SK-N-SH treated with all-trans-retinoic acid at 6 μM for 48 hours (cell line): ENCODE measurements around the gene NHSL2.

ENCODE experiments used
- ATAC-seq: fragments of 200-7000 bp; cut with Tn5 transposase; 3 replicates; pipeline ENCODE4 v1.9.1; 2020; ENCODE audit warnings: mild to moderate bottlenecking, moderate library complexity
- BACH2 ChIP-seq: fragments of 250-450 bp; sonication (Bioruptor Pico); IDR thresholded peaks from 2 replicates; pipeline ENCODE4 v1.9.0; 2021; ENCODE audit warnings: mild to moderate bottlenecking, borderline replicate concordance
- CSDC2 ChIP-seq: fragments of 250-450 bp; sonication (Bioruptor Pico); IDR thresholded peaks from 2 replicates; pipeline ENCODE4 v1.5.0; 2020; ENCODE audit warnings: mild to moderate bottlenecking, moderate library complexity
- ESRRG ChIP-seq: fragments of 250-450 bp; sonication (Bioruptor Pico); IDR thresholded peaks from 2 replicates; pipeline ENCODE4 v1.6.1; 2021; ENCODE audit warnings: mild to moderate bottlenecking
- GLIS3 ChIP-seq: fragments of 250-450 bp; sonication (Bioruptor Pico); IDR thresholded peaks from 2 replicates; pipeline ENCODE4 v1.5.0; 2020; ENCODE audit warnings: mild to moderate bottlenecking, moderate library complexity
- ISL1 ChIP-seq: fragments of 250-450 bp; sonication (Bioruptor Pico); IDR thresholded peaks from 2 replicates; pipeline ENCODE4 v2.1.2; 2022; ENCODE audit warnings: mild to moderate bottlenecking, moderate library complexity
- OSR1 ChIP-seq: fragments of 250-450 bp; sonication (Bioruptor Pico); IDR thresholded peaks from 2 replicates; pipeline ENCODE4 v1.8.0; 2022; ENCODE audit warnings: moderate library complexity, mild to moderate bottlenecking, inconsistent platforms
- PPARA ChIP-seq: fragments of 250-450 bp; sonication (Bioruptor Pico); IDR thresholded peaks from 2 replicates; pipeline ENCODE4 v1.5.0; 2020; ENCODE audit warnings: mild to moderate bottlenecking, borderline replicate concordance
- RARB ChIP-seq: fragments of 250-450 bp; sonication (Bioruptor Pico); IDR thresholded peaks from 2 replicates; pipeline ENCODE4 v1.8.0; 2021; ENCODE audit warnings: mild to moderate bottlenecking, moderate library complexity
- SNAI2 ChIP-seq: fragments of 250-450 bp; sonication (Bioruptor Pico); IDR thresholded peaks from 2 replicates; pipeline ENCODE4 v1.5.0; 2020; ENCODE audit warnings: mild to moderate bottlenecking, moderate library complexity
- TCF4 ChIP-seq: fragments of 250-450 bp; sonication (Bioruptor Pico); IDR thresholded peaks from 2 replicates; pipeline ENCODE4 v1.8.0; 2021; ENCODE audit warnings: mild to moderate bottlenecking, moderate library complexity, borderline replicate concordance
- TOX ChIP-seq: fragments of 250-450 bp; sonication (Bioruptor Pico); IDR thresholded peaks from 2 replicates; pipeline ENCODE4 v1.8.0; 2021; ENCODE audit warnings: mild to moderate bottlenecking, moderate library complexity, borderline replicate concordance
- ZC3H10 ChIP-seq: fragments of 250-450 bp; sonication (Bioruptor Pico); IDR thresholded peaks from 2 replicates; pipeline ENCODE4 v1.5.1; 2021; ENCODE audit warnings: mild to moderate bottlenecking, moderate library complexity
- ZFP3 ChIP-seq: fragments of 250-450 bp; sonication (Bioruptor Pico); IDR thresholded peaks from 2 replicates; pipeline ENCODE4 v1.5.0; 2020; ENCODE audit warnings: mild to moderate bottlenecking, moderate library complexity
- ZFP30 ChIP-seq: fragments of 450-650 bp; formaldehyde crosslinking; IDR thresholded peaks from 2 replicates; pipeline ENCODE4 v1.5.0; 2022; ENCODE audit warnings: mild to moderate bottlenecking, moderate library complexity
- ZNF565 ChIP-seq: fragments of 450-650 bp; formaldehyde crosslinking; conservative IDR thresholded peaks from 2 replicates; pipeline ENCODE4 v1.5.0; 2020; ENCODE audit warnings: low read depth, mild to moderate bottlenecking, moderate library complexity
- ZNF70 ChIP-seq: fragments of 450-650 bp; formaldehyde crosslinking; IDR thresholded peaks from 2 replicates; pipeline ENCODE4 v1.5.0; 2020; ENCODE audit warnings: mild to moderate bottlenecking, moderate library complexity
- ZNF8 ChIP-seq: fragments of 450-650 bp; formaldehyde crosslinking; IDR thresholded peaks from 2 replicates; pipeline ENCODE4 v1.5.0; 2020; ENCODE audit warnings: mild to moderate bottlenecking, moderate library complexity
- TF ChIP-seq, protein P1 (sequence below): fragments of 250-450 bp; sonication (Bioruptor Pico); IDR thresholded peaks from 2 replicates; pipeline ENCODE4 v1.5.0; 2020; ENCODE audit warnings: mild to moderate bottlenecking, moderate library complexity
- TF ChIP-seq, protein P2 (sequence below): fragments of 250-450 bp; sonication (Bioruptor Pico); IDR thresholded peaks from 2 replicates; pipeline ENCODE4 v1.5.1; 2020; ENCODE audit warnings: low read depth, mild to moderate bottlenecking, moderate library complexity
- TF ChIP-seq, protein P3 (sequence below): fragments of 250-450 bp; sonication (Bioruptor Pico); IDR thresholded peaks from 2 replicates; pipeline ENCODE4 v1.8.0; 2021; ENCODE audit warnings: low read depth, mild to moderate bottlenecking, moderate library complexity, borderline replicate concordance
- TF ChIP-seq, protein P4 (sequence below): fragments of 250-450 bp; sonication (Bioruptor Pico); IDR thresholded peaks from 2 replicates; pipeline ENCODE4 v1.8.0; 2020; ENCODE audit warnings: mild to moderate bottlenecking, moderate library complexity, borderline replicate concordance
- TF ChIP-seq, protein P5 (sequence below): fragments of 250-450 bp; sonication (Bioruptor Pico); IDR thresholded peaks from 2 replicates; pipeline ENCODE4 v1.5.1; 2021; ENCODE audit warnings: mild to moderate bottlenecking, moderate library complexity

The NHSL2 gene

DNA sequence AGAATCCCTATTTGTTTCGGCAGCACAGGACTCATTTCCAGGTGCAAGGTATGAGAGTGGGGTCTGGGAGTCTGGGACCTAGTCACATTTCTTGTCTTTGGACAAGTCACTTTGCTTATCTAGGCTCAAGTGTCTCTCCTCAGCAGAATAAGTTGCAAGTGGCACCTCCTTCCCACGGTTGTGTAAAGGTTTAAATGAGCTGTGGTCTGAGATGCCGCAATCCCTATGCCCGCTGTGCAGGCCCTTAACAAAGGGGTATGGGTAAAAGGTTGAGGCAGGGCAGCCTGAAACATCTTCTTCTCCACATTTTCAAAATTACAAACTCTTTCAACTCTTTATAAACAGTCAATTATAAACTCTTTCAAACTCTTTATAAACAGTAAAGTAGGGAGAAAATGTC is 127.4 kb downstream of the NHSL2 start:
- no peak for TF ChIP-seq ZFP30 (CRISPR knock-in tag)
- TF ChIP-seq TCF4 = no peak
- TF ChIP-seq, protein P1, sequence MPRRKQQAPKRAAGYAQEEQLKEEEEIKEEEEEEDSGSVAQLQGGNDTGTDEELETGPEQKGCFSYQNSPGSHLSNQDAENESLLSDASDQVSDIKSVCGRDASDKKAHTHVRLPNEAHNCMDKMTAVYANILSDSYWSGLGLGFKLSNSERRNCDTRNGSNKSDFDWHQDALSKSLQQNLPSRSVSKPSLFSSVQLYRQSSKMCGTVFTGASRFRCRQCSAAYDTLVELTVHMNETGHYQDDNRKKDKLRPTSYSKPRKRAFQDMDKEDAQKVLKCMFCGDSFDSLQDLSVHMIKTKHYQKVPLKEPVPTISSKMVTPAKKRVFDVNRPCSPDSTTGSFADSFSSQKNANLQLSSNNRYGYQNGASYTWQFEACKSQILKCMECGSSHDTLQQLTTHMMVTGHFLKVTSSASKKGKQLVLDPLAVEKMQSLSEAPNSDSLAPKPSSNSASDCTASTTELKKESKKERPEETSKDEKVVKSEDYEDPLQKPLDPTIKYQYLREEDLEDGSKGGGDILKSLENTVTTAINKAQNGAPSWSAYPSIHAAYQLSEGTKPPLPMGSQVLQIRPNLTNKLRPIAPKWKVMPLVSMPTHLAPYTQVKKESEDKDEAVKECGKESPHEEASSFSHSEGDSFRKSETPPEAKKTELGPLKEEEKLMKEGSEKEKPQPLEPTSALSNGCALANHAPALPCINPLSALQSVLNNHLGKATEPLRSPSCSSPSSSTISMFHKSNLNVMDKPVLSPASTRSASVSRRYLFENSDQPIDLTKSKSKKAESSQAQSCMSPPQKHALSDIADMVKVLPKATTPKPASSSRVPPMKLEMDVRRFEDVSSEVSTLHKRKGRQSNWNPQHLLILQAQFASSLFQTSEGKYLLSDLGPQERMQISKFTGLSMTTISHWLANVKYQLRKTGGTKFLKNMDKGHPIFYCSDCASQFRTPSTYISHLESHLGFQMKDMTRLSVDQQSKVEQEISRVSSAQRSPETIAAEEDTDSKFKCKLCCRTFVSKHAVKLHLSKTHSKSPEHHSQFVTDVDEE (CRISPR knock-in tag) = no peak
- TF ChIP-seq BACH2 (CRISPR knock-in tag) = no peak
- no peak for TF ChIP-seq ZFP3 (CRISPR knock-in tag)
- no peak for TF ChIP-seq ZNF565 (CRISPR knock-in tag)
- TF ChIP-seq, protein P2, sequence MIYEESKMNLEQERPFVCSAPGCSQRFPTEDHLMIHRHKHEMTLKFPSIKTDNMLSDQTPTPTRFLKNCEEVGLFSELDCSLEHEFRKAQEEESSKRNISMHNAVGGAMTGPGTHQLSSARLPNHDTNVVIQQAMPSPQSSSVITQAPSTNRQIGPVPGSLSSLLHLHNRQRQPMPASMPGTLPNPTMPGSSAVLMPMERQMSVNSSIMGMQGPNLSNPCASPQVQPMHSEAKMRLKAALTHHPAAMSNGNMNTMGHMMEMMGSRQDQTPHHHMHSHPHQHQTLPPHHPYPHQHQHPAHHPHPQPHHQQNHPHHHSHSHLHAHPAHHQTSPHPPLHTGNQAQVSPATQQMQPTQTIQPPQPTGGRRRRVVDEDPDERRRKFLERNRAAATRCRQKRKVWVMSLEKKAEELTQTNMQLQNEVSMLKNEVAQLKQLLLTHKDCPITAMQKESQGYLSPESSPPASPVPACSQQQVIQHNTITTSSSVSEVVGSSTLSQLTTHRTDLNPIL (CRISPR knock-in tag) = no peak
- TF ChIP-seq OSR1 (CRISPR knock-in tag) = no peak
- TF ChIP-seq, protein P3, sequence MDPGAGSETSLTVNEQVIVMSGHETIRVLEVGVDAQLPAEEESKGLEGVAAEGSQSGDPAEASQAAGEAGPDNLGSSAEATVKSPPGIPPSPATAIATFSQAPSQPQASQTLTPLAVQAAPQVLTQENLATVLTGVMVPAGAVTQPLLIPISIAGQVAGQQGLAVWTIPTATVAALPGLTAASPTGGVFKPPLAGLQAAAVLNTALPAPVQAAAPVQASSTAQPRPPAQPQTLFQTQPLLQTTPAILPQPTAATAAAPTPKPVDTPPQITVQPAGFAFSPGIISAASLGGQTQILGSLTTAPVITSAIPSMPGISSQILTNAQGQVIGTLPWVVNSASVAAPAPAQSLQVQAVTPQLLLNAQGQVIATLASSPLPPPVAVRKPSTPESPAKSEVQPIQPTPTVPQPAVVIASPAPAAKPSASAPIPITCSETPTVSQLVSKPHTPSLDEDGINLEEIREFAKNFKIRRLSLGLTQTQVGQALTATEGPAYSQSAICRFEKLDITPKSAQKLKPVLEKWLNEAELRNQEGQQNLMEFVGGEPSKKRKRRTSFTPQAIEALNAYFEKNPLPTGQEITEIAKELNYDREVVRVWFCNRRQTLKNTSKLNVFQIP (CRISPR knock-in tag) = no peak
- TF ChIP-seq GLIS3 (CRISPR knock-in tag) = no peak
- no peak for TF ChIP-seq RARB (CRISPR knock-in tag)
- TF ChIP-seq ZNF70 = no peak
- TF ChIP-seq, protein P4, sequence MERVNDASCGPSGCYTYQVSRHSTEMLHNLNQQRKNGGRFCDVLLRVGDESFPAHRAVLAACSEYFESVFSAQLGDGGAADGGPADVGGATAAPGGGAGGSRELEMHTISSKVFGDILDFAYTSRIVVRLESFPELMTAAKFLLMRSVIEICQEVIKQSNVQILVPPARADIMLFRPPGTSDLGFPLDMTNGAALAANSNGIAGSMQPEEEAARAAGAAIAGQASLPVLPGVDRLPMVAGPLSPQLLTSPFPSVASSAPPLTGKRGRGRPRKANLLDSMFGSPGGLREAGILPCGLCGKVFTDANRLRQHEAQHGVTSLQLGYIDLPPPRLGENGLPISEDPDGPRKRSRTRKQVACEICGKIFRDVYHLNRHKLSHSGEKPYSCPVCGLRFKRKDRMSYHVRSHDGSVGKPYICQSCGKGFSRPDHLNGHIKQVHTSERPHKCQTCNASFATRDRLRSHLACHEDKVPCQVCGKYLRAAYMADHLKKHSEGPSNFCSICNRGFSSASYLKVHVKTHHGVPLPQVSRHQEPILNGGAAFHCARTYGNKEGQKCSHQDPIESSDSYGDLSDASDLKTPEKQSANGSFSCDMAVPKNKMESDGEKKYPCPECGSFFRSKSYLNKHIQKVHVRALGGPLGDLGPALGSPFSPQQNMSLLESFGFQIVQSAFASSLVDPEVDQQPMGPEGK (CRISPR knock-in tag) = no peak
- TF ChIP-seq PPARA (CRISPR knock-in tag) = no peak
- TF ChIP-seq SNAI2 (CRISPR knock-in tag) = no peak
- no peak for TF ChIP-seq TOX (CRISPR knock-in tag)
- no peak for TF ChIP-seq ISL1 (CRISPR knock-in tag)
- TF ChIP-seq ZNF8 = no peak
- no peak for TF ChIP-seq CSDC2
- no peak for ATAC-seq

DNA sequence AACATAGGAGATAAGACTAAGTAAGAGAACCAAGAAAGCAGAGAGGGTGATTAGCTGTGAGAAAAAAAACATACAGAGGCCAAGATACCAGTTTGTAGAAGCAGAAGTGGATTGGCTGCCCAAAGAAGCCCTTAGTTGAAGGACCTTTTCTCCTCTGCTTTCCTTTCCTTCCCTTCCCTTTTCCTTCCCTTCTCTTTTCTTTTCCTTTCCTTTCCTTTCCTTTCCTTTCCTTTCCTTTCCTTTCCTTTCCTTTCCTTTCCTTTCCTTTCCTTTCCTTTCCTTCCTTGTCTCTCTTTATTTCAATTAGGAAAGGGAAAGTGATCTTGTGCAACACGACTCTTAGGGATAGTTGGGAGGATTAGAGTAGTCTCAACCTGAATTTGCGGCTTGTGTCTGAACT is 128.2 kb downstream of the NHSL2 start:
- TF ChIP-seq, protein P3 (CRISPR knock-in tag) = no peak
- TF ChIP-seq TOX (CRISPR knock-in tag) = no peak
- ATAC-seq = no peak

DNA sequence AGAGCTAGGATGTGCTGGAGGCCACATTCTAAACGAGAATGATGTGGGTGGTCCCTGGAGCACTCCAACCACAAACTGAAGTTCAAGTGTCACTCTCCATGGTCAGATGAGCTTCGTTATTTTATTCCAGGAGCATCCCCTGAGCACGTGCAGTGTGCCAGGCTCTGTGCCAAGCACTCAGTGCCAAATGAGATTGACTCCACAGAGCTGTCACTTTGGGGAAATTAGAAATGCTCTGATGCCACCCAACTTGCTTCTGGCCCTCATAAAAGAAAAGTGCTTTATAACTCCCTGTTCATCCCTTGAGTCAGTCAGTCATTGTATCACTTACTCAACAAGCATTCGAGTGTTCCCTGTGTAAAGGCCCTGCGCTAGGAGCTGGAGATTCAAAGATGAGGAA is 129.9 kb downstream of the NHSL2 start:
- no peak for TF ChIP-seq TCF4
- TF ChIP-seq, protein P5, sequence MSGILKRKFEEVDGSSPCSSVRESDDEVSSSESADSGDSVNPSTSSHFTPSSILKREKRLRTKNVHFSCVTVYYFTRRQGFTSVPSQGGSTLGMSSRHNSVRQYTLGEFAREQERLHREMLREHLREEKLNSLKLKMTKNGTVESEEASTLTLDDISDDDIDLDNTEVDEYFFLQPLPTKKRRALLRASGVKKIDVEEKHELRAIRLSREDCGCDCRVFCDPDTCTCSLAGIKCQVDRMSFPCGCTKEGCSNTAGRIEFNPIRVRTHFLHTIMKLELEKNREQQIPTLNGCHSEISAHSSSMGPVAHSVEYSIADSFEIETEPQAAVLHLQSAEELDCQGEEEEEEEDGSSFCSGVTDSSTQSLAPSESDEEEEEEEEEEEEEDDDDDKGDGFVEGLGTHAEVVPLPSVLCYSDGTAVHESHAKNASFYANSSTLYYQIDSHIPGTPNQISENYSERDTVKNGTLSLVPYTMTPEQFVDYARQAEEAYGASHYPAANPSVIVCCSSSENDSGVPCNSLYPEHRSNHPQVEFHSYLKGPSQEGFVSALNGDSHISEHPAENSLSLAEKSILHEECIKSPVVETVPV (CRISPR knock-in tag) = no peak
- TF ChIP-seq ISL1 (CRISPR knock-in tag) = no peak
- TF ChIP-seq TOX (CRISPR knock-in tag) = no peak
- TF ChIP-seq ZFP30 (CRISPR knock-in tag) = no peak
- TF ChIP-seq RARB (CRISPR knock-in tag) = no peak
- no peak for TF ChIP-seq ESRRG
- TF ChIP-seq CSDC2 = no peak
- TF ChIP-seq, protein P4 (CRISPR knock-in tag) = no peak
- TF ChIP-seq ZC3H10 = no peak
- TF ChIP-seq ZFP3 (CRISPR knock-in tag) = no peak
- TF ChIP-seq BACH2 (CRISPR knock-in tag) = no peak
- TF ChIP-seq ZNF8 = no peak
- TF ChIP-seq, protein P1 (CRISPR knock-in tag) = no peak
- ATAC-seq = no peak
